Neural cell (in vitro differentiated cells): Measurements from ENCODE around the gene KRT32. TPM values are rescaled to one million over a fixed set of nuclear protein-coding genes. Genes with fewer than 3 reads are reported as not detected.

Experiments
- H2AFZ ChIP-seq: fragments of 200-600, 300-800 bp; sonication (generic), shearing (Covaris generic); 2 replicates; pipeline ENCODE4 v1.6.0; 2014; ENCODE audit warnings: low read depth, mild to moderate bottlenecking, antibody characterized with exemption, low read length, moderate library complexity
- H3F3A ChIP-seq: fragments of 200-600 bp; shearing (Covaris generic); 2 replicates; pipeline ENCODE4 v1.6.1; 2016; ENCODE audit warnings: mild to moderate bottlenecking, moderate library complexity, mixed read lengths, antibody characterized with exemption, low read length; ENCODE audit not compliant: insufficient read depth, poor library complexity, severe bottlenecking
- H3K27ac ChIP-seq: fragments of 200-600, 300-800 bp; sonication (generic), shearing (Covaris generic); 2 replicates; pipeline ENCODE4 v1.5.1; 2014; ENCODE audit warnings: mild to moderate bottlenecking, low read length, moderate library complexity
- H3K27me3 ChIP-seq: fragments of 300-800, 200-600 bp; sonication (generic), shearing (Covaris generic); 2 replicates; pipeline ENCODE4 v1.6.0; 2014; ENCODE audit warnings: mild to moderate bottlenecking, low read depth, low read length, moderate library complexity; ENCODE audit not compliant: insufficient read depth
- H3K36me3 ChIP-seq: fragments of 300-800, 200-600 bp; sonication (generic), shearing (Covaris generic); 2 replicates; pipeline ENCODE4 v1.5.1; 2014; ENCODE audit warnings: mild to moderate bottlenecking, antibody characterized with exemption, low read length, moderate library complexity; ENCODE audit not compliant: insufficient read depth
- H3K4me2 ChIP-seq: fragments of 300-800, 200-600 bp; sonication (generic), shearing (Covaris generic); 2 replicates; pipeline ENCODE4 v1.6.0; 2014; ENCODE audit warnings: mild to moderate bottlenecking, low read length
- H3K4me3 ChIP-seq: fragments of 300-800, 200-600 bp; sonication (generic), shearing (Covaris generic); 2 replicates; pipeline ENCODE4 v1.5.1; 2014; ENCODE audit warnings: mild to moderate bottlenecking, low read length, moderate library complexity
- H3K79me2 ChIP-seq: fragments of 200-600 bp; shearing (Covaris generic); replicated peaks from 2 replicates; pipeline ENCODE4 v1.6.0; 2014; ENCODE audit warnings: mild to moderate bottlenecking, low read length, moderate library complexity; ENCODE audit not compliant: insufficient read depth
- H3K9ac ChIP-seq: fragments of 300-800, 200-600 bp; sonication (generic), shearing (Covaris generic); 2 replicates; pipeline ENCODE4 v1.6.1; 2016; ENCODE audit warnings: mild to moderate bottlenecking, low read length, mixed read lengths
- H3K9me2 ChIP-seq: fragments of 200-600 bp; shearing (Covaris generic); 2 replicates; pipeline ENCODE4 v1.6.1; 2016; ENCODE audit warnings: mild to moderate bottlenecking, low read length, mixed read lengths; ENCODE audit not compliant: insufficient read depth
- H3K9me3 ChIP-seq: fragments of 200-600, 300-800 bp; sonication (generic), shearing (Covaris generic); 2 replicates; pipeline ENCODE4 v1.6.1; 2016; ENCODE audit warnings: mild to moderate bottlenecking, mixed run types, low read length, moderate library complexity, mixed read lengths
- H4K20me1 ChIP-seq: fragments of 200-600 bp; shearing (Covaris generic); 2 replicates; pipeline ENCODE4 v1.6.1; 2016; ENCODE audit warnings: mild to moderate bottlenecking, mixed run types; ENCODE audit not compliant: insufficient read depth
- EP300 ChIP-seq: fragments of 450-650 bp; conservative IDR thresholded peaks from 2 replicates; pipeline ENCODE4 v1.6.1; 2014; ENCODE audit warnings: antibody characterized with exemption, mild to moderate bottlenecking, moderate library complexity; ENCODE audit not compliant: poor library complexity, severe bottlenecking
- EZH2 ChIP-seq: fragments of 200-600, 300-800 bp; shearing (Covaris generic), sonication (generic); IDR thresholded peaks from 2 replicates; pipeline ENCODE4 v1.6.1; 2014; ENCODE audit warnings: antibody characterized with exemption, low read length, borderline replicate concordance, mild to moderate bottlenecking; ENCODE audit not compliant: insufficient read depth, poor library complexity, severe bottlenecking
- MXI1 ChIP-seq: fragments of 450-650 bp; conservative IDR thresholded peaks from 2 replicates; pipeline ENCODE4 v1.6.1; 2014; ENCODE audit warnings: antibody characterized with exemption, mild to moderate bottlenecking; ENCODE audit not compliant: poor library complexity, severe bottlenecking
- POLR2AphosphoS5 ChIP-seq: IDR thresholded peaks from 2 replicates; pipeline ENCODE4 v1.6.1; 2012
- RAD21 ChIP-seq: fragments of 450-650 bp; conservative IDR thresholded peaks from 2 replicates; pipeline ENCODE4 v1.6.1; 2014; ENCODE audit warnings: antibody characterized with exemption, mild to moderate bottlenecking, moderate library complexity
- SMC3 ChIP-seq: fragments of 450-650 bp; conservative IDR thresholded peaks from 2 replicates; pipeline ENCODE4 v1.6.1; 2014; ENCODE audit warnings: antibody characterized with exemption, mild to moderate bottlenecking, moderate library complexity; ENCODE audit not compliant: poor library complexity
- TAF1 ChIP-seq: IDR thresholded peaks from 2 replicates; pipeline ENCODE4 v1.6.1; 2012; ENCODE audit warnings: low read depth
- polyA plus RNA-seq: library from polyadenylated mRNA; depleted of rRNA; stranded (reverse); fragments of >200 nt; gene quantifications from 2 replicates; pipeline ENCODE4 v1.2.3, GENCODE V29; 2014
- TF ChIP-seq, protein P1 (sequence below): fragments of 450-650 bp; IDR thresholded peaks from 2 replicates; pipeline ENCODE4 v1.5.1; 2014; ENCODE audit warnings: antibody characterized with exemption, mild to moderate bottlenecking, moderate library complexity; ENCODE audit not compliant: poor library complexity, severe bottlenecking
- TF ChIP-seq, protein P2 (sequence below): IDR thresholded peaks from 2 replicates; pipeline ENCODE4 v1.6.1; 2012; ENCODE audit warnings: borderline replicate concordance

Gene KRT32
- polyA plus RNA-seq, 1 donor from 2014 or later: not detected

DNA sequence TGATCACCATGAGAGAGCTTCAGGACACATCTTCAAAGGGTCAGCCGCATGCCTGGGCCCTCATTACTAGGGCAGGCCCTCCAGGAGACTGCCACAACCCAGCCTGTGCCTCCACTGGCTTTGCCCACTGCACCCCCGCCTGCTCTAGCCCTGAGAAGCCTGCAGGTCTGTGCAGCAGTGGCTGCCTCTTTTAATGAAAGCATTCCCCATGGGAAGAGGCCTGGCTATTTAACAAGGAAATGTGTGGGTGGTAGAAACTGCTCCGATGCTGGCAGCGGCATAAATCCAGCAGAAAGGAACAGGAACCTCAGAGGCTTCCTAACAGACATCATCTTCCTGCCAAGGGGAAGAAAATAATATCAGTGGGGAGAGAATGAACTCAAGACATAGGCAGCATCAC, 375 bp upstream of the KRT32 start:
- Histone ChIP-seq H3K27ac (no peak overlapping the region), H3K36me3 (no peaks in the 10 kb centered on the region), H3F3A (no peaks in the 10 kb centered on the region), H2AFZ (no peak overlapping the region), H3K9ac (no peak overlapping the region), H3K9me3 (no peaks in the 10 kb centered on the region), H3K4me3 (no peak overlapping the region), H3K9me2 (no peaks in the 10 kb centered on the region), H3K27me3 (no peaks in the 10 kb centered on the region), H4K20me1 (no peaks in the 10 kb centered on the region), H3K79me2 (no peaks in the 10 kb centered on the region), H3K4me2 (no peak overlapping the region)
- TF ChIP-seq EZH2 (no peak), SMC3 (no peak), RAD21 (no peak), MXI1 (no peak), POLR2AphosphoS5 (no peak), EP300 (no peak), TAF1 (no peak)
- TF ChIP-seq, protein P1, sequence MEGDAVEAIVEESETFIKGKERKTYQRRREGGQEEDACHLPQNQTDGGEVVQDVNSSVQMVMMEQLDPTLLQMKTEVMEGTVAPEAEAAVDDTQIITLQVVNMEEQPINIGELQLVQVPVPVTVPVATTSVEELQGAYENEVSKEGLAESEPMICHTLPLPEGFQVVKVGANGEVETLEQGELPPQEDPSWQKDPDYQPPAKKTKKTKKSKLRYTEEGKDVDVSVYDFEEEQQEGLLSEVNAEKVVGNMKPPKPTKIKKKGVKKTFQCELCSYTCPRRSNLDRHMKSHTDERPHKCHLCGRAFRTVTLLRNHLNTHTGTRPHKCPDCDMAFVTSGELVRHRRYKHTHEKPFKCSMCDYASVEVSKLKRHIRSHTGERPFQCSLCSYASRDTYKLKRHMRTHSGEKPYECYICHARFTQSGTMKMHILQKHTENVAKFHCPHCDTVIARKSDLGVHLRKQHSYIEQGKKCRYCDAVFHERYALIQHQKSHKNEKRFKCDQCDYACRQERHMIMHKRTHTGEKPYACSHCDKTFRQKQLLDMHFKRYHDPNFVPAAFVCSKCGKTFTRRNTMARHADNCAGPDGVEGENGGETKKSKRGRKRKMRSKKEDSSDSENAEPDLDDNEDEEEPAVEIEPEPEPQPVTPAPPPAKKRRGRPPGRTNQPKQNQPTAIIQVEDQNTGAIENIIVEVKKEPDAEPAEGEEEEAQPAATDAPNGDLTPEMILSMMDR: no peak
- TF ChIP-seq, protein P2, sequence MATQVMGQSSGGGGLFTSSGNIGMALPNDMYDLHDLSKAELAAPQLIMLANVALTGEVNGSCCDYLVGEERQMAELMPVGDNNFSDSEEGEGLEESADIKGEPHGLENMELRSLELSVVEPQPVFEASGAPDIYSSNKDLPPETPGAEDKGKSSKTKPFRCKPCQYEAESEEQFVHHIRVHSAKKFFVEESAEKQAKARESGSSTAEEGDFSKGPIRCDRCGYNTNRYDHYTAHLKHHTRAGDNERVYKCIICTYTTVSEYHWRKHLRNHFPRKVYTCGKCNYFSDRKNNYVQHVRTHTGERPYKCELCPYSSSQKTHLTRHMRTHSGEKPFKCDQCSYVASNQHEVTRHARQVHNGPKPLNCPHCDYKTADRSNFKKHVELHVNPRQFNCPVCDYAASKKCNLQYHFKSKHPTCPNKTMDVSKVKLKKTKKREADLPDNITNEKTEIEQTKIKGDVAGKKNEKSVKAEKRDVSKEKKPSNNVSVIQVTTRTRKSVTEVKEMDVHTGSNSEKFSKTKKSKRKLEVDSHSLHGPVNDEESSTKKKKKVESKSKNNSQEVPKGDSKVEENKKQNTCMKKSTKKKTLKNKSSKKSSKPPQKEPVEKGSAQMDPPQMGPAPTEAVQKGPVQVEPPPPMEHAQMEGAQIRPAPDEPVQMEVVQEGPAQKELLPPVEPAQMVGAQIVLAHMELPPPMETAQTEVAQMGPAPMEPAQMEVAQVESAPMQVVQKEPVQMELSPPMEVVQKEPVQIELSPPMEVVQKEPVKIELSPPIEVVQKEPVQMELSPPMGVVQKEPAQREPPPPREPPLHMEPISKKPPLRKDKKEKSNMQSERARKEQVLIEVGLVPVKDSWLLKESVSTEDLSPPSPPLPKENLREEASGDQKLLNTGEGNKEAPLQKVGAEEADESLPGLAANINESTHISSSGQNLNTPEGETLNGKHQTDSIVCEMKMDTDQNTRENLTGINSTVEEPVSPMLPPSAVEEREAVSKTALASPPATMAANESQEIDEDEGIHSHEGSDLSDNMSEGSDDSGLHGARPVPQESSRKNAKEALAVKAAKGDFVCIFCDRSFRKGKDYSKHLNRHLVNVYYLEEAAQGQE: no peak

DNA sequence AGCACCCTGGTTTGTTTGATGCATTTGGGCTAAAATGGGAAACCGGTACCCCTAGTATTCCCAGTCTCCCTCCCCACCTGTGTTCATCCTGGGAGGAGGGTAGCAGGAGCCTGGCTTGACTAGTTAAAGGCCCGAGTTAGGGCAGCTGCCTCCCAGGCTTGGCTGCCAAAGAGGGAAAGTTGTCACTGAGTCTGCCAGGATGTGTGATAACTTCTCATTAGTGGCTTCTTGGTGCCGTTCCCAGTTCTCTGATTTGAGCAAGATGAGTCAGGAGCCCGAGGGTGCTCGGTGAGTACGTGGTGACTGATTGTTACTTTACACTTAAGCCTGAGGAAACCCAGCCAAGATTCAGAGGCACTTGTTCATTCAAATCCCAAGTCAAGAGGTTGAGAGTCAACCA, 2.5 kb downstream of the KRT32 start:
- H3K27ac ChIP-seq: no peak overlapping the region
- H3K4me2 ChIP-seq: no peak overlapping the region
- no peak overlapping the region for H3K4me3 ChIP-seq
- no peaks in the 10 kb centered on the region for H3F3A ChIP-seq
- H3K9ac ChIP-seq: no peak overlapping the region
- no peaks in the 10 kb centered on the region for H4K20me1 ChIP-seq
- H3K9me3 ChIP-seq: no peaks in the 10 kb centered on the region
- H3K9me2 ChIP-seq: no peaks in the 10 kb centered on the region
- H3K36me3 ChIP-seq: no peaks in the 10 kb centered on the region
- no peaks in the 10 kb centered on the region for H3K27me3 ChIP-seq
- TF ChIP-seq TAF1 (no peak), MXI1 (no peak), SMC3 (no peak), EP300 (no peak), EZH2 (no peak), POLR2AphosphoS5 (no peak), RAD21 (no peak)
- TF ChIP-seq, protein P2: no peak
- TF ChIP-seq, protein P1: no peak
- no peak overlapping the region for H2AFZ ChIP-seq
- H3K79me2 ChIP-seq: no peaks in the 10 kb centered on the region
